DOHH2 (cell line): ENCODE measurements around the gene MYO7B.

Experiments
- H3F3A ChIP-seq: fragments of 200-600 bp; sonication (generic), shearing (Covaris generic); 2 replicates; pipeline ENCODE4 v1.6.0; 2016; ENCODE audit warnings: antibody characterized with exemption, mild to moderate bottlenecking; ENCODE audit not compliant: control insufficient read depth, insufficient read depth
- H3K27ac ChIP-seq: fragments of 200-600 bp; sonication (generic); 2 replicates; pipeline ENCODE4 v1.5.1; 2014; ENCODE audit warnings: low read depth, mild to moderate bottlenecking, low read length, moderate library complexity
- H3K27me3 ChIP-seq: fragments of 200-600 bp; sonication (generic); 2 replicates; pipeline ENCODE4 v1.6.1; 2014; ENCODE audit warnings: mild to moderate bottlenecking, low read length, mixed read lengths; ENCODE audit not compliant: control insufficient read depth
- H3K36me3 ChIP-seq: fragments of 200-600 bp; sonication (generic); 2 replicates; pipeline ENCODE4 v1.6.1; 2014; ENCODE audit warnings: mild to moderate bottlenecking, low read length, moderate library complexity, mixed read lengths; ENCODE audit not compliant: control insufficient read depth
- H3K4me1 ChIP-seq: fragments of 200-600 bp; sonication (generic); 2 replicates; pipeline ENCODE4 v1.6.1; 2014; ENCODE audit warnings: mild to moderate bottlenecking, low read length, mixed read lengths; ENCODE audit not compliant: control insufficient read depth
- H3K4me2 ChIP-seq: fragments of 200-600 bp; sonication (generic); 2 replicates; pipeline ENCODE4 v1.6.0; 2014; ENCODE audit warnings: mild to moderate bottlenecking, low read length, moderate library complexity
- H3K4me3 ChIP-seq: fragments of 200-600 bp; sonication (generic); 2 replicates; pipeline ENCODE4 v1.5.1; 2014; ENCODE audit warnings: mild to moderate bottlenecking, low read length, mixed read lengths
- H3K79me2 ChIP-seq: fragments of 200-600 bp; sonication (generic); 2 replicates; pipeline ENCODE4 v1.6.1; 2014; ENCODE audit warnings: mild to moderate bottlenecking, low read length, mixed read lengths; ENCODE audit not compliant: control insufficient read depth
- H3K9me2 ChIP-seq: fragments of 200-600 bp; sonication (generic); replicated peaks from 2 replicates; pipeline ENCODE4 v1.6.1; 2014; ENCODE audit warnings: mild to moderate bottlenecking, low read length, mixed read lengths; ENCODE audit not compliant: control insufficient read depth
- H3K9me3 ChIP-seq: fragments of 200-600 bp; sonication (generic); 2 replicates; pipeline ENCODE4 v1.6.1; 2014; ENCODE audit warnings: antibody characterized with exemption, low read length, mixed read lengths; ENCODE audit not compliant: control insufficient read depth, insufficient read depth
- H4K20me1 ChIP-seq: fragments of 200-600 bp; sonication (generic); 2 replicates; pipeline ENCODE4 v1.6.0; 2014; ENCODE audit warnings: low read depth, mild to moderate bottlenecking, antibody characterized with exemption, low read length, moderate library complexity; ENCODE audit not compliant: control insufficient read depth, insufficient read depth
- CTCF ChIP-seq: fragments of 200-600 bp; sonication (generic); IDR thresholded peaks from one replicate; pipeline ENCODE4 v1.5.1; 2014; ENCODE audit warnings: antibody characterized with exemption, mild to moderate bottlenecking, low read depth, low read length; ENCODE audit not compliant: poor library complexity, severe bottlenecking
- EZH2phosphoT487 ChIP-seq: fragments of 200-600 bp; sonication (generic); IDR thresholded peaks from 2 replicates; pipeline ENCODE4 v1.6.1; 2017; ENCODE audit warnings: borderline replicate concordance, mild to moderate bottlenecking, antibody characterized with exemption, low read length, moderate library complexity, mixed read lengths

The MYO7B gene

GRCh38 chr2:127649100-127649611 is 113.7 kb downstream of the MYO7B start:
- no peaks in the 10 kb centered on the region for H4K20me1 ChIP-seq
- H3K4me1 ChIP-seq: peaks cover 30% of the 10 kb centered on the region
- H3K36me3 ChIP-seq: no peaks in the 10 kb centered on the region
- H3K4me2 ChIP-seq: 0 out of 2 replicates have a peak overlapping the region, but pooled peaks have one; percentile 12
- TF ChIP-seq CTCF (no peak), EZH2phosphoT487 (no peak)
- H3F3A ChIP-seq: no peaks in the 10 kb centered on the region; the same call in 1 of the 2 replicates
- H3K27me3 ChIP-seq: no peaks in the 10 kb centered on the region
- no peaks in the 10 kb centered on the region for H3K9me2 ChIP-seq
- no peak overlapping the region for H3K27ac ChIP-seq
- no peaks in the 10 kb centered on the region for H3K79me2 ChIP-seq
- H3K9me3 ChIP-seq: no peaks in the 10 kb centered on the region
- no peak overlapping the region for H3K4me3 ChIP-seq

- TF ChIP-seq EZH2phosphoT487 (no peak), CTCF (peak; percentile 85)
- H3K4me1 ChIP-seq: peaks cover 30% of the 10 kb centered on the region
- 0 out of 2 replicates have a peak overlapping the region, but pooled peaks have one; percentile 12 for H3K4me2 ChIP-seq
- H3K4me3 ChIP-seq: no peak overlapping the region
- no peaks in the 10 kb centered on the region for H3K9me2 ChIP-seq
- no peak overlapping the region for H3K27ac ChIP-seq
- no peaks in the 10 kb centered on the region for H3K79me2 ChIP-seq
- no peaks in the 10 kb centered on the region for H3K27me3 ChIP-seq
- no peaks in the 10 kb centered on the region for H4K20me1 ChIP-seq
- H3K9me3 ChIP-seq: no peaks in the 10 kb centered on the region
- H3F3A ChIP-seq: no peaks in the 10 kb centered on the region; the same call in 1 of the 2 replicates
- no peaks in the 10 kb centered on the region for H3K36me3 ChIP-seq
These were observed 114.2 kb downstream of the MYO7B start for GRCh38 chr2:127649684-127650040.

GRCh38 chr2:127650041-127650784 is 114.7 kb downstream of the MYO7B start:
- Histone ChIP-seq H3K27me3 (no peaks in the 10 kb centered on the region), H3K4me1 (peaks cover 30% of the 10 kb centered on the region), H4K20me1 (no peaks in the 10 kb centered on the region), H3K27ac (no peak overlapping the region), H3K9me2 (no peaks in the 10 kb centered on the region), H3K4me3 (no peak overlapping the region), H3K36me3 (no peaks in the 10 kb centered on the region), H3F3A (no peaks in the 10 kb centered on the region; the same call in 1 of the 2 replicates), H3K4me2 (no peak overlapping the region), H3K9me3 (no peaks in the 10 kb centered on the region), H3K79me2 (no peaks in the 10 kb centered on the region)
- TF ChIP-seq CTCF: peak; percentile 40
- no peak for TF ChIP-seq EZH2phosphoT487
